LNCAP (cell line): Measurements from ENCODE around the gene FAM221B.

Experiments
- CTCF ChIP-seq: fragments of 450-650 bp; IDR thresholded peaks from 2 replicates; pipeline ENCODE4 v1.5.1; 2017; ENCODE audit warnings: mild to moderate bottlenecking

FAM221B gene

DNA sequence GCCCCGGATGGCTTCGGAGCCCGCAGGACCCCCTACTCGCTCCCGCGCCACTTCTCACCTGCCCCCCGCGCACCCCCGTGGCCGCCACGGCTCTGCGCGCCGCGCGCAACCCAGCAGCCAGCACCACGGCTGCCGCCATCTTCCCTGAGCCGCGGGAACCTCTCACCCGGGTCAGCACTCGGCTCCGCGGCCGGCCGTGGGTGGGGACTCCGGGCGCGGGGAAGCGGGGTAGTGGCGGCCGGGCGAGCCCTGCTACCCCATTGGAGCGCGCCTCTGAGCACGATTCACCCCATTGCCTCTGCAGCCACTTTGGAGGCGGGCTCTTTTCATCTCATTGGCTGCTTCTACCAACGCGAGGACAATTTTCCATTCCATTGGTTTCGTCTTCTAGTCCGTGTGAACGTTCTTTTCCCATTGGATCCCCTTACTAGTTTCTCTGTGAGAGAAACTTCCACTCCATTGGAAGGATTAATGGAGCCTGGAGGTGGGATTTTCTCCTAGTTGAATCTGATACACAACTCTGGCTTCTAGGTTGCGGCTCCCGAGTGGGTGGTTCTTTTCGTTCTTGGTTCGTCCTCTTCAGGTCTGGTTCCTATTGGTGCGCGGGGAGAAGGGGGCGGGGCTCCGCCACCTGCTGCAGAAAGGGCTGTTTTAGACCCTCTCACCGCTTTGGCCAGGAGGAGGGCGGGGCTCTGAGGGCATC, 13.5 kb downstream of the FAM221B start, which contains the start of gene HINT2:
TSS of gene HINT2 (minus strand) at position 202 of the 703 bp plus-strand sequence. CDS start at position 139, 63 bp downstream.
- no peak for TF ChIP-seq CTCF

DNA sequence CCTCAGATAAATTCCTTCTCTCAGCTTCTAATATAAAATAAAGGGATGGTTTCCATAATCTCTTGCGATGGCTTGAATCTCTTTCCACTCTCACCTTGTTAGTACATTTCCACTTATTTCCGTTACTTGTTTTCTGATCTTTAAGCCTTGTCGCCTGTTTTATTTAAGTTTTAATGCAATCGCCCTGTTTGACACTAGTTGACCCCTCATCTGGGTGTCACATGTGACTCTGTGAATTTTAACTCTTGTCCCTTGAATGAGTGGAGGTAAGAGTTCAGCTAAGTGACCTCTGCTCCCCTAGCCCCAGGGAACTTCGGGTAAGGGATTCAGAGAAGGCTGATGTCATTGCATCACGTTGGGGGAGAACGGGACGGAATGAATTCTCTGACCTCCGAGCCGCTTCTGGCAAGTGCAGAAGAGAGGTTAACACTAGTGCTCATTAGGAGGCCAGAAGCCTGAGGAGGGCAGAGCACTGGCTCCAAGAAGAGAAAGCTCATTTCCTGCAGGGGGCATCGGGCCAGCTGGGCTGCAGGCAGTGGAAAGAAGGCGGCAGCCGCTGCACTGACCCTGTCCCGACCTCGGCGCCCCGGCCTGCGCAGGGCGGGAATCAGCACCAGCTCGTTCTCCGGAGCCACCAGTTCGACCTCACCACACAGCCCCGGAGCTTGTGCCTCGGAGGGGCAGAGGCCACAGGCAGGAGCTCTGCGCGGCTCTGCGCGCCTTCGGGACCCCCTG, 14.3 kb downstream of the FAM221B start:
- peak; percentile 27; the same call in 1 of the 2 replicates for TF ChIP-seq CTCF

GRCh38 chr9:35813434-35814105, 15.0 kb downstream of the FAM221B start:
- TF ChIP-seq CTCF, result peak; percentile 28; the same call in 1 of the 2 replicates

GRCh38 chr9:35812025-35812602, 16.4 kb downstream of the FAM221B start, which contains the start of gene SPAG8:
TSS of gene SPAG8 (minus strand) at chr9:35812262. CDS start at chr9:35812147, 115 bp downstream.
- TF ChIP-seq CTCF, result no peak

DNA sequence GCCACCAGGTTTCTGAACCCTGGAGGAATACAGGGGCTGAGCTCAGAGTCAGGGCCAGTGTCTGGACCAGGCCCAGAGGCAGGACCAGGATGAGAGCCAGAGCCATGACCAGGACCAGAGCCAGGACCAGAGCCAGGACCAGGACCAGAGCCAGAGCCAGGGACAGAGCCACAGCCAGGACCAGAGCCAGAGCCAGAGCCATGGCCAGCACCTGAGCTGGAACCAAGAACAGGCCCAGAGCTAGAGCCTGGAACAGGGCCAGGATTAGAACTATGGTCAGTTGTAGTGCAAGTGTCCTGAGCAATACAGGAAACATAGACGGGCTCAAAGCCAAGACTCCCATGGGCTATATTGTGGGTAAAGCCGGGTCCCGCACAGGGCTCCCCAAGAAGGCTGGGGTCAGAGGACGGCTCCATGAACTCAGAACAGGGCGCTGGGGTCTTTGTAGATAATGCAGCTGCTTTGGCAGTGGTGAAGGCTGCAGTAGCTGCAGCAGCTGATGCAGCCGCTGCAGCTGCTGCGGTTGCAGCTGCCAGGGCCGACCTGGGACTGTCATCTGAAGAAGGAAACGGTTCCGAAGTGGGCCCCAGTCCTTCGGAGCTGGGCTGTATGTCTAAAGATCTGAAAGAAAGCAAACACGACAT, 17.0 kb downstream of the FAM221B start:
- no peak for TF ChIP-seq CTCF

DNA sequence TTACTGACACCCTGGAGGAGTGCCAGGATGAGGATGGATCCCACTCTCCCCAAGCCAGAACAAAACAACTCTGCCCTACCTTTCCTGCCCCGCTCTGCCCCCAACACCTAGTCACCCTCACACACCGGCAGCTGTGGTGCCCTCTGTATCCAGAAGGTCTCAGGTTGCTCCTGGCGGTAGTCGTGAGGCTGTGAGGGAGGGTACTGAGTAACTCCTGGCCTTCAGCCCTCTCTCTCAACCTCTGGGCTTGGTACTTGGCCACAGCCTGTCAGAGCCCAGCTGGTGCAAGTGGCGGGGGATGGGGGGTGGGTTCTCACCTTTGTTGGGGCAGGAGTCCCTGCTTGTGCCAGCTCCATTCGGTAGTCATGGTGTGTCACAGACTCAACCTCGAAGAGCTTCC, 18.4 kb downstream of the FAM221B start:
- no peak for TF ChIP-seq CTCF

DNA sequence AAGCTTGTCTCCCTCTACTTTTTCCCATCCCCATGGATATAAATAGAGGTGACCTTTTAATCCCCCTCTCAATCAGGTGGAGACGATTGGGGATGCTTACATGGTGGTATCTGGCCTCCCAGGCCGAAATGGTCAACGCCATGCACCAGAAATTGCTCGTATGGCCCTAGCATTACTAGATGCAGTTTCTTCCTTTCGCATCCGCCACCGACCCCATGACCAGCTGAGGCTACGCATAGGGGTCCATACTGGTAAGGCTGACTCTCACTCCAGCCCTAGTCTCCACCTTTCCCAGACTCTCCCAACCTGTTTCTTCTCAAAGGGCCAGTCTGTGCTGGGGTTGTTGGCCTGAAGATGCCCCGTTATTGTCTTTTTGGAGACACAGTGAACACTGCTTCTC, 20.1 kb downstream of the FAM221B start:
- TF ChIP-seq CTCF, result no peak
